D341Med (cell line): ENCODE results near the gene SSH2.
"Not testable (repeated sequence)": the region's sequence is repeated elsewhere in the genome, so short reads cannot be mapped to it uniquely, and the experiment has no call there.

ENCODE experiments used
- DNase-seq: peaks from one replicate; pipeline ENCODE4 v3.0.0; 2012; ENCODE audit warnings: low spot score

The SSH2 gene

DNA sequence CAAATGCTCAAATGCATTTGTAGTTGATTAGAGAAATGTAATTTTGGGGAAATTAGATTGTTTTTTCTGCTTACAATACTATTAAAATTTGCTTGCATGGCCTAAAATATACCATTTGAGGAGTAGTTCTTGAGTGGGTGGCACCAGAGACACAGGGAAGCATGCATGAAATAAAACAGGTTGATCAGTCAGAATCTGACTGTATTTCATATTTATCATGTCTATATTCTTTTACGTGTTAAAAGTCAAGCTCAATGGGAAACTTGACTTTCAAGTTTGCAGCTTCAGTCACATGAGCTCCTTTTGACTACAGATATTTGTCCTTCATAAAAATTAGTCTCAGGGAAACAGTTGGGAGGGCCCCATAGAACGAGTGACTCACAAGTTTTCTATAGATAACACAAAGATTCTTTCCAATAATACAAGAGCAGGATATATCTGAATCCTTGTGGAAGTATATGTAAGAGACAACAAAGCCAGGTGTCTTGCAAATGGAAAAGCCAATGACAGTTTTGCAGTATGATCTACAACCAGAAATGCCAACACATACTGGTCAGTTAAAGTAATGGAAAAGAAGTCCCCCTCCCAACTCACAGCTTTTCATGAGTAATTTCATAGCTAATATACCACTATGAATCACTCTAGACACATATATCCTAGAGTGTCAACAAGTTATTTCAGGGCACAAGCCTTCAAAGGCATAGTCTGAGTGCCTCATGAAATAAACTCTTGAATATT lies 265.1 kb downstream of the SSH2 start:
- DNase-seq: no peak

DNA sequence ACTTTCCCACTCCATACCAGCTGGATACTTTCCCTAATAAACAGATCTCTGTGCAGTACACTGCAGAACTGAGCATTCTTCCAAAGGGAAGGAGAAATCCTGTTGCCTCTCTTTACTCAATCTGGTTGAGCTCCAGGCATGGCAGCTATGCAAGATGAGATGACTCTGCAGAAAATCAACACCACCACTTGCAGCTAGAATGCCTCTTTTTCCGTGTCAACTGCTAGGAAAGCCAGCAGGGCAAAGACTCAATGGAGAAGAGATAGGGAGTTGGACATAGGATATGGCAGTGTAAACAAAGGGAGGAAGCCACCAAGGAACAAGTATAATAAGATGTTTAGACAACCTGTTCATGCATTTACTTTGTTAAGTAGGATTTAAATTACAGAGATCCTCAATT lies 266.9 kb downstream of the SSH2 start:
- no peak for DNase-seq

DNA sequence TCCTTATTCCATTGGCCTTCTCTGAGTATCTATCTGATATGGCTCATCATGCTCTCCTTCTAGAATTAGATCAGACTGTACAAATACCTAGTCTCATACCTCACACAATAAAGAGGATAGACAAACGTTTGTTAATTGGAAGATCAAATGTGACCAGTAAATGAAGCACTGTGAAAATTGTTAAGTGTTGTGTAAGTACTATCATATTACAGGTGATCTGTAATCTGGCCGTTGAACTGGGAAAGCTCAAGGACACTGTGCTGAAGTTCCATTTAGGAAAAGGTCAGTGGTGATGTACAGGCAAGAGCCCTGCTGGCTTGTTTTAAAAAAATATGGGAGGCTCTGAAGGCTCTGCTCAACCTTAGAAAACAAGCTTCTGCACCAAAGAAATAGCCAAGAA lies 268.8 kb downstream of the SSH2 start:
- DNase-seq: no peak

DNA sequence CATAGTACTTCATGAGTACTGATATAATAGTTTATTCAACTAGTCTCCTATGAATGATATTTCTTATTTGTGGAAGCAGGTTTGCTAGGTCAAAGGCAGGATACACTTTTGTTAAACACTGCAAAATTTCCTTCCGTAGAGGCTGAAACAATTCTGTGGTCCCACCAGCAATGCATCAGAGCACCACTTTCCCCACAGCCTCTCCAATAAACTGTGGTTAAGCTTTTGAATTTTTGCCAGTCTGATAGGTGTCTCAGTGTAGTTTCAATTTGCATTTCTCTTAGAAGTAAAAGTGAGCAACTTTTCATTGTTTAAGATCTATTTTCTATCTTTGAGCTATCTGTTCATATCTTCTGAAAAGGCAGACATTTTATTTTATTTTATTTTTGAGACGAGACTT lies 270.9 kb downstream of the SSH2 start:
- DNase-seq: no peak

DNA sequence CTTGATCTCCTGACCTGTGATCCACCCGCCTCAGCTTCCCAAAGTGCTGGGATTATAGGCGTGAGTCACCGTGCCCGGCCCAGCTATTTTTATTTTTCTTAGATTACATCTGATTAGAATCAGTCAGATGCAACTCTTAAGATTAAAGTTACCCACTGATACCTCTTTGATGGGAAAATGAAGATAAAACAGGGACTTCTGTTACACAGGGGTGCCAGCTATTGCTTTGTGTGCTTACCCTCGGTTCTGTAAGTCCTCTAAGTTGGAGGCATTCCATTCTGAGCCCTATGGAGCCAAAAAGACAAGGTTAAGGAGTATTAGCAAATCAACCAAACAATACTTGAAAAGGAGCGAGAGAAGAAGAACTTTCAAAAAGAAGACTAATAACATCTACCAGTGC lies 274.7 kb downstream of the SSH2 start:
- no peak for DNase-seq

DNA sequence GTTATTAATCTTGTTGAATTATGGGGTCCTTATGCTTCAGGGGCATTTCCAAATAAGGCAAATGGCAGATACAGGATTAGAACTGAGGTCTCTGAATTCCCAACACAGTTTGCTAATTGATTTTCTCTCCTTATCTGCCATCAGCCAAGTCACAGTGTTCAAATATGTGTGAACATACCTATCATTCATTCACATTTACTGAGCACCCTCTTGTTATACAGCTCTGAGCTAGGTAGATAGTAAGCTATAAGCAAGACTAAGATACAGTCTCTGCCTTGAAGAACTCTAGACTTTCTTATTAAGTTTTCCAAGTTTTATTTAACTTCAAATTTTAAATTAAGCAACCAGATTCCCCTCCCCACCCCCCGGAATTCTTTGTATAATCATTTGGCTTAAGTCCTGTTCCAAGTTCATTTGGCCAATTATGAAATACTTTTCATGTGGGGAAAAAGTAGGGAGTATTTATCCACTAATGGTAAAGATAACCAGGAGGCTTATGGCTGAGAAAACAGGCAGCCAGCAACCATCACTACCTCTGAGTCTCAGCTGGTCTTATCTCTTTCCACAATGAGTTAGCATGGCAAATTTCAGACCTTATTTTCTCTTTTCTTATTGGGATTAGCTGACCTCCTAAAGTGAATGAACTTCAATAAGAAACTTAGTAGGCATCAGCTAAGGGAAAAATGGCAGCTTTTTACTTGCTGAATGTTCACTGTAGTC lies 275.9 kb downstream of the SSH2 start:
- no peak for DNase-seq

DNA sequence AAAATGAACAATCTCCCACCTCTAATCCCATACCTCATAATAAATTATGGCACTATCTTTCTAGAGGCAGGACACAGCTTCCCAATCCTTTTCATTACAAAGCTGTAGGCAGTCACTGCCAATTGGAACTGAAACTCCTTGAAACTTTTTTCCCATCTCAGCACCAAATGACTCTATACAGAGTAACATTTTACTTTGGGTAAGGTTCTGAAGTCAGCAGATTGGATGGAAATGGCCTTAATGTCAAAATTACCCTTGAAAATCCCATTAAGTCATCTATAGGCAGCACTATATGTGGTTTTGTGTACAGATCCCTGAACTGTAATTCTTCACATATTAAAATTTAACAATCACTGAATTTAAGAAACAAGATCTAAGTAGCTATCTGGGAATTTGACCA lies 277.1 kb downstream of the SSH2 start:
- DNase-seq: no peak

DNA sequence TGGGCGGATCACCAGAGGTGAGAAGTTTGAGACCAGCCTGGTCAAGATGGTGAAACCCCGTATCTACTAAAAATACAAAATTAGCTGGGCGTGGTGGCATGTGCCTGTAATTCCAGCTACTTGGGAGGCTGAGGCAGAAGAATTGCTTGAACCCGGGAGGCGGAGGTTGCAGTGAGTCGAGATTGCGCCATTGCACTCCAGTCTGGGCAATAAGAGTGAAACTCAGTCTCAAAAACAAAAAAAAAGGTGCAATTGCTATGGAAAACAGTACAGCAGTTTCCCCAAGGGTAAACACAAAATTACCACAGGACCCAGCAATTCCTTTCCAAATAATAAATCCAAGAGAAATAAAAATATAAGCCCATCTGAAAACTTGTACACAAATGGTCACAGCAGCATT lies 278.1 kb downstream of the SSH2 start:
- DNase-seq: not testable (repeated sequence)

DNA sequence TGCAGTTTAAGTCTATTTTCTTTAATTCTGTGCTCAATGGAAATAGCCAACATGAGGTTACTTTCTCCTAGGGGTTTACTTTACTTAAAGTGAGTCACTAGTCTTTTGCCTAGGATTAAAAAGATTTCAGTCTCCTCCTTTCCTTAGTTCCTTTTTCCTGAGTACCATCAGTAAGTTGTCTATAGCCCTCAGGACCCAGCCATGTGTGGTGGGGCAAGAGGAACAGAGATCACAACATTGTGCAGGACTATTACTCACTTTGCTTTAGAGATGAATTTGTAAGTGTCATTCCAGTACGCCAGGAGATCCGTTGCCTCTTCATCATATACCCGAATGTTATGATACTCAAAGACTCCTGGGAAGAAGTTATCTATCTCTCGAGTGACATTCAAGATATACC lies 279.6 kb downstream of the SSH2 start:
- no peak for DNase-seq

DNA sequence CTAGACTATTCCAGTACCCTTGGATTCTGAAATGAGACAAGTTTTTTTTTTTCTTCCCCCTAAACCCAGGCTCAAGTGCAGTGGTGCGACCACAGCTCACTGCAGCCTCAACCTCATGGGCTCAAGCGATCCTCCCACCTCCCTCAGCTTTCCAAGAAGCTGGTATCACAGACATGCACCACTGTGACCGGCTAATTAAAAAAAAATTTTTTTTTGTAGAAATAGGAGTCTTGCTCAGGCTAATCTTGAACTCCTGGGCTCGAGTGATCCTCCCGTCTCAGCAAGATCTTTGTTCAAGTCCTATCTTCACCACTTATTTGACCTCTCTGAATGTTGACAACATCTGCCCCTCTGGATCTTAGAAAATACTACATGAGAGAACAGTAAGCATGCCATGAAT lies 280.7 kb downstream of the SSH2 start:
- no peak for DNase-seq

DNA sequence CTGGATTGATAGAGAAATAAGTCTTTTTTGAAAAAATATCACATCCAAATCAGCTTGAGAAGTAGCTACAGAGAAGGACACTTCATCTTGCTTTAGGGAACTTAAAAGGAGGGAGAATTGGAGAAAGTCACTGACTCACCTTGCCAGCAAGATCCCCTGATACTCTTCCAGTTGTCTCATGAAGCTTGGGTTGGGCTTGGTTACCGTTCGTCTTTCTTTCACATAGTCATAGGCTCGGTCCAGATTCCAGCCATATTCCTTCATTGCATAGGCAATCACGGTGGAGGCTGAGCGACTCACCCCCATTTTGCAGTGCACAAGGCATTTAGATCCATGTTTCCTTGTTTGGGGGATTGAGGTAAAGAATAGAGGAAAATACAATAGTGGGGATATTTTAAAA lies 282.0 kb downstream of the SSH2 start:
- DNase-seq: no peak

DNA sequence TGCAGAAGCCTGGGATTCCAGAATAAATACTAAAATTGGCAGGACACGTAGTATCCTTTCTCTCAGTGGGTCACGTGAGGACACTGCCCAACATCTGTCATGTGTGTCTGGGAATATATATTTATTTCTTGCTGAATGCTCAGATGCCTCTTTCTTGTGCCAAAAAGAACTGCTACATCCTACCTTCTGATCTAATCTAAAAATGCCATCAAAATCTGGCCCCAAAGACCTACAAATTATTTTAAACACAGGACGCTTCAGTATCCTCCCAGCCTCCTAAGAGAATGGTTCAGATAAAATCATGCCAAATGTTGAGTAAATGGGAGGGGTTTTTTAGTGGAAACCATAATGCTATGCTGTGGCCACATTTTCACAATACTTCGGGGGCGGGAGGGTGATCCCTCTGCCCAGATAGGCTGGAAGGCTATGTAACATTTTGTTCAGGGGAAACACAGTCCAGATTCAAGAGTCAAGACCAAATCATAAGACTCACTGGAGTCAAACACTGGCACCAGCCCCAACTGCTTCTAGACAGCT lies 284.4 kb downstream of the SSH2 start:
- DNase-seq: no peak

DNA sequence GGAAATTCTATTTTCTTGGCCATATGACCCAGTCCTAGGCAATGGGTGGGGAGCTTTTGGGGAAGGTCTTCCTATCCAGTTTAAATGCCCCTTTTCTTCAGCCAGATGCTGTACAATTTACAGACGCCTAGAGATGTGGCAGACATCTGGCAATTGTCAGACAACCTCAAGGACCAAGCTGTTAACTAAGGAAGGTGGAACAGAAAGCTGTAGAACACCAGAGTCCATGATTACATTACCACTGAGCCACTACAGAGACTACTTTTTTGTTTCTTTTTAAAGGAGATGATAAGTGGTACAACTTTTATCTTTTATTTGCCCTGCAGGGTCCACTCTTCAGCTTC lies 286.2 kb downstream of the SSH2 start:
- DNase-seq: no peak

DNA sequence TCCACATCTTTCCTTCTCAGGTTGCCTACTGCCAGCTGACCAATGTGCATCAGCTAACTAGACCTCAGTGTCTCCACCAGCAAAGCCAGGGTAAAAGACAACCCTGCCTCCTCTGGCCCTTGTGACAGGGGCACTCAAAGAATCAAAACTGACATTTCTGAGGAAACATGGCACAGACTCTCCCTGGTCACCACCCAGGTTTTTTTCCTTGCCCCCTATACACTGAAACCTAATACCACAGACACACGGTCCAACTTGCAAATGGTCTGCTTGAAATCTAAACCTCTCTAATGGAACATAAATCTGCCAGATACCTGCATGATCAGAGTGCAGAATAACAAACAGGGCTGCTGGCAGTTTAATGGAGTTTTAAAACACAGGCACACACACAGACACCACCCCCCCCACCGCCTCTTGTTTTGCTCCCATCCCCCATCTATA lies 287.8 kb downstream of the SSH2 start:
- no peak for DNase-seq

DNA sequence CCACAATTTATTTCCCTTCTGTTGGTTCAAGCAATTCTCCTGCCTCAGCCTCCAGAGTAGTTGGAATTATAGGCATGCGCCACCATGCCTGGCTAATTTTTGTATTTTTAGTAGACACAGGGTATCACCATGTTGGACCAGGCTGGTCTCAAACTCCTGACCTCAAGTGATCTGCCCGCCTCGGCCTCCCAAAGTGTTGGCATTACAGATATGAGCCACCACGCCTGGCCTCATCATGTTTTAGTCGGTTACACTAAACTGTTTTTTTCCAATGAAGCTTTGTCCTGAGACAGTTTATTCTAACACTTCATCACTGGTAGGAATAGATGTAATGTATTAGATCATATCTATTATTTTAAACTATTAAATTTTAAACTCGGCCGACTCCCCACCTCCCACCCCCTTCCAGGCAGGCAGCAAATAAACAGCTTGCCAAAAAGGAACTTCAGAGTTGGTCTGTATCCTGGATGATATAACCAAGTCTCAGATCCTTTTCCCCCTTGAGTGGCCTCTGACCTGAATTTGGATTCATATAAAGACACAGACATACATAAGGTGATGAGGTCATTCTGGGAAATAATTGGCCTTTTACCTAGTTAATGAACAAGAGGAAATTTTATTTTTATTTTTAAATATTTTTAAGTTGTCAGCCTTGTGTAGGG lies 288.9 kb downstream of the SSH2 start:
- no peak for DNase-seq

DNA sequence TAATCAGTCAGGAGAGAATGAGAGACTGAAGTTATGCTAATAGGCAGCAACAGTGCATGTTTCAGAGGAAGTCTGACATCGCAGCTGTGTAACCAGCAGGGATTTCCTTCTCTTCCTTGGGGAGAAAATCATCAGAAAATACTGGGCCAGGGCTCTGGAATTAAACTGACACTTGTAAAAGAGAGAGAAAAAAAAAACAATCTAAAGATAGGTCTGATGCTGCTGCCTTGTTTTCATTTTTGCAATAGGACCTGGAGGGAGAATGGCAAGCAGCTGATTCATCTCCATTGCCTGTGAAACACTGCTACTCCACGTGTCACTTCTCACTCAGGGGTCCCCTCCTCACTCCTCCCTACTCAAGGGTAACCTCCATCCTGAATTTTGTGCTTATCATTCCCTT lies 289.6 kb downstream of the SSH2 start:
- no peak for DNase-seq

DNA sequence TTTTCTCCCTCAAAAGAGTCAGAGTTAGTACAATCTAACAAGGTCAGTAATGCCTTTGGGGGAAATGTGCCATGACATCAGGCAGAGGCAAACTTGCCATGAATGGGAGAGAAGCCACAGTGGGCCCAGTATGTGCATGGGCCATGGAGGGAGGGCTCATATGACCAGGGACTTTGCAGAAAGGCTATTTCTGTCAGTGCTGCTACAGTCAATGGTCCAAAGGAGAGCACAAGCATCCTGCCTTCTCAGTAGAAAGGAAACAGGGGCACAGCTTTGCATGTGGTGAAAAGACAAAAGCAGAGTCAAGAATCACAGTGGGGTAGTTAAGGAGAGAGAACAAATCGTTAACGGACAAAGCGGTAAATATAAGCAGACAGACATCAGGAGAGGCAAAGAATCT lies 296.1 kb downstream of the SSH2 start:
- no peak for DNase-seq

DNA sequence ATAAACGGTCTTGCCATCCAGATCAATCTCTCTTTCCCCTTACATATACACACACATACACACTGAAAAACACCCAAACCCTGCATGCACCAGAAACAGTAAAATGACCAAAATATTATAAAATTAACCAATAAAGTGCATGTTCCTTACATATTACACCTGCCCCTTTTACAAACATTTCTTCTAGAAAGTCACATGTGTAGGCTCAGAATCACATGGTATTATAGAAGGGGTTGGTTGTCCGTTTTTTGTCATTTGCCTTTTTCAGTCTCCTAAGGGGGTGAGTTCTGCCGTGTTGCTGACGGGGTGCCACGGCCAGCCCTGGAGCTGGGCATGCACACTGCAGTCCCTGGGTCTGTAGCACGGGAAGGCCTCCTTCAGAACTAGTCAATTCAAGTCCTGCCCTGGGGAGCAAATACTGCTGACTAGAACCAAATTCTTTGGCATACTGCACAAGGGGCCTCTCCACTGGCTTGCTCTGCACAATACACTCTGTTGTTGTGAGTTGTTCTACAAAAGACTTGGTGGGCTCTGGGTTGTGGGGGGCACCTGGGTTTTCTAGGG lies 299.3 kb downstream of the SSH2 start:
- DNase-seq: no peak

DNA sequence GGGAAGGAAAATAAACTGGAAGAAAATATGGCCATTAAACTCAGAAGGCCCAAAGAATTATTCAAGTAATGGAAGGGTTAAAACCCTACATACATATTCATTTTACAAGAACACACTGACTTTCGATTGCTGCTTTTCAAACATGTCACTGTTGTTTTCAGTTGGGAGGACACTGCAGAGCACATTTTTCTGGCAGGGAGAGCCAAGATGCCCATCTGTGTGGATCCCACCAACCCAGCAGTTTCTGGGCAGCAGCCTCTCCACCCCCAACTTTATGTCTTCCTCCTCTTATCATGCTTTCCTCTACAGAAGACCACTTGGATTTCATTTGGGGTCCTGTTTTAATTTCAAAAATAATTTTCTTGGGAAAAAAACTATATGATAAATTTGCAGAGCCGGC lies 300.2 kb downstream of the SSH2 start:
- DNase-seq: no peak

DNA sequence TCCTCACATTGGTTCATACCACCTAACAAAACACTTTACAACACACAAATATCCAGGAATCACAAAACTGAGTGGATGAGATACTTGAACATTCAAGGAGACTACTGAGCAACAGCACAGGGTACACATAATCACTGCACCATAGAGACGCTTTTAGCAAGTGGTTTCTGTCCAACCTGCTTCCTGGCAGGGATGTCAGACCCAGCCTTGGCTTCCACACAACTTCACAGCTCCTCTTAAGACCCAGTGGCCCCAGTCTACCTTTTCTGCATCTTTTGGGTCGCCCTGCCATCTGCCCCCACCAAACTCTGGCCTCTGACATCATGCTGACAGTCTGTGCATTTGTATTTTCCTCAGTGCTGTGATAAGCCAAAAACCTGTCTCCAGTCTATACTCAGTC lies 301.4 kb downstream of the SSH2 start:
- no peak for DNase-seq

DNA sequence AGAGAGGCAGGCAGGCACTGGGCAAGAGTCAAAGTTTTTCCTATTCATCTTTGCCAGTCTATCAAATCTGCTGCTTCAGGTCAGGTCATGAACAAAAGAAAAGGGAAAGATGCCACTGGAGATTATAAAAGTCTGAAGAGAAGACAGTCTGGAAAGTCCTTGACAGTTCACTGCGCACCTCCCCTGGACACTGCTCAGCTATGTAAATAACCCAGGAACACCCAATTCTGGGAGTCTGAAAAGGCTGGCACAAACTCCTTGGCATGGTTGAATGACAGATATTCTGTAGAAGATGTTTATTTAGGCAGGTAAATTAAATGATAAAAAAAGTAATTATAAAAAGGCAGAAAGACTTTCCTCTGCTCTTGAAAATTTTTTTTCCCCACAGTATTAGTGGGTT lies 302.1 kb downstream of the SSH2 start:
- no peak for DNase-seq

DNA sequence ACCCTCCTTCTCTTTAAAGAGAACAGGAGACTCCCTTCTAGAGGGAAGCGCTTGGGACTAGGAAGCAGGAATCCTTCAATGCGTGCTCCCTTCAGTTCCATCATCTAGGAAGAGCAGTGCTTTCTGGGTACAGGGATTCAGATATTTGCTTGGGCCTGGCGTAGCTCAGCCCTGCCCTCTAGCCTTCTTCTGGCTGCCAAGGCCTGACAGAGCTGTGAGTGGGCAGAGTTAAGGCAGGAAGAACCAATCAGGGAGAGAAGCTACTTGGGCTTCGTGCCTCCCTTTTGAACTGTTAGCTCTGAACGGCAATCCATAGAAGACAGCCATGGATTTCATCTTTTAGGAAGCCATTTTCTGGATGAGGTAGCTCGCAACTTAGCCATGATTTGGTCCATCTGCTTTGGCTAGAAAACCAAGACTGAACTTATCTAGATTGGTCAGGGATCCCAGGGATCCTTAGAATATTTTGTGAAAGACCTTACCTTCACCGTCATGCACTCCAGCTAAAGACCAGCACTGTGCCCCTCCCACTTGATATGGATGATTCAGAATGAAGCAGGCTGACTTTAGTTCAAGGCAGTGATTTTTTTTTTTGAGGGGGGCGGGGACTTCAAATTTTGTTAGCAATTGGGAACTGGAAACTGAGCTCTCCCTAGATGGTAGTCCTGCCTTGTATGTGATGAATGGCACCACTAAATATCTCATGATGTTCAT lies 304.8 kb downstream of the SSH2 start:
- DNase-seq: no peak
